C4-2B (cell line): ENCODE measurements around the gene PARD3B.

Source experiments
- H3K27ac ChIP-seq: fragments of 450-650 bp; 2 replicates; pipeline ENCODE4 v1.5.1; 2017
- ZFX ChIP-seq: fragments of 450-650 bp; IDR thresholded peaks from 2 replicates; pipeline ENCODE4 v1.6.1; 2017
- TF ChIP-seq, protein P1 (sequence below): fragments of 450-650 bp; conservative IDR thresholded peaks from 2 replicates; pipeline ENCODE4 v1.5.1; 2017; ENCODE audit warnings: mild to moderate bottlenecking

Gene PARD3B

DNA sequence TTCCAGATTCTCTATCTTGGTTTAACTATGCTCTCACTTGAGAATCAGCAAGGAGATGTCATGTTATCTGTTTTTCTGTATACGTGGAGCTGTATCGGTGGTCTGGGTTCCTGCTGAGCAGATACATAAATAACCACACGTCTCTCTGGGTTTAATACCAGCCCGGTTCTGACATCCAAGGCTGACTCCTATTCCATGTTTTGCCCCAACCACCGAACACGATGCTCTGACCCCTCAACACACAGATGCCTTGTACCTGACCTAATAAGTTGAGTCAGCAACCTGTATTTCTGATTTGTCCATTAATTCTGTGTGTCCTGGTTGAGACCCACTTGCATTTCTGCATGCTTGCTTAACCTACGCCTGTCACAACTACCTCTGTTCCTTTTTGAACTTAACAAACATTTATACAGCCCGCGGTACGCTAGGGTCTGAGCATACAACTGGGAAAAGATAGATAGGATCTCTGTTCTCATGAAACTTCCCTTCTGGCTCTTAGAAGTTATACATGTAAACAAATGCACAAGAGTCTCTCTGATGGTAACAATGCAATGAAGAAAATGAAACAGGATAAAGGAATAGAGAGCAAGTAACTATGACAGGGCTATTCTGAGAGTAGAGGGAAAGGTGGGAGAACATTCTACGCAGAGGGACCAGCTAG lies 480.4 kb downstream of the PARD3B start:
- H3K27ac ChIP-seq, result no peak overlapping the region
- TF ChIP-seq ZFX, result no peak
- TF ChIP-seq, protein P1, sequence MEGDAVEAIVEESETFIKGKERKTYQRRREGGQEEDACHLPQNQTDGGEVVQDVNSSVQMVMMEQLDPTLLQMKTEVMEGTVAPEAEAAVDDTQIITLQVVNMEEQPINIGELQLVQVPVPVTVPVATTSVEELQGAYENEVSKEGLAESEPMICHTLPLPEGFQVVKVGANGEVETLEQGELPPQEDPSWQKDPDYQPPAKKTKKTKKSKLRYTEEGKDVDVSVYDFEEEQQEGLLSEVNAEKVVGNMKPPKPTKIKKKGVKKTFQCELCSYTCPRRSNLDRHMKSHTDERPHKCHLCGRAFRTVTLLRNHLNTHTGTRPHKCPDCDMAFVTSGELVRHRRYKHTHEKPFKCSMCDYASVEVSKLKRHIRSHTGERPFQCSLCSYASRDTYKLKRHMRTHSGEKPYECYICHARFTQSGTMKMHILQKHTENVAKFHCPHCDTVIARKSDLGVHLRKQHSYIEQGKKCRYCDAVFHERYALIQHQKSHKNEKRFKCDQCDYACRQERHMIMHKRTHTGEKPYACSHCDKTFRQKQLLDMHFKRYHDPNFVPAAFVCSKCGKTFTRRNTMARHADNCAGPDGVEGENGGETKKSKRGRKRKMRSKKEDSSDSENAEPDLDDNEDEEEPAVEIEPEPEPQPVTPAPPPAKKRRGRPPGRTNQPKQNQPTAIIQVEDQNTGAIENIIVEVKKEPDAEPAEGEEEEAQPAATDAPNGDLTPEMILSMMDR, result no peak

DNA sequence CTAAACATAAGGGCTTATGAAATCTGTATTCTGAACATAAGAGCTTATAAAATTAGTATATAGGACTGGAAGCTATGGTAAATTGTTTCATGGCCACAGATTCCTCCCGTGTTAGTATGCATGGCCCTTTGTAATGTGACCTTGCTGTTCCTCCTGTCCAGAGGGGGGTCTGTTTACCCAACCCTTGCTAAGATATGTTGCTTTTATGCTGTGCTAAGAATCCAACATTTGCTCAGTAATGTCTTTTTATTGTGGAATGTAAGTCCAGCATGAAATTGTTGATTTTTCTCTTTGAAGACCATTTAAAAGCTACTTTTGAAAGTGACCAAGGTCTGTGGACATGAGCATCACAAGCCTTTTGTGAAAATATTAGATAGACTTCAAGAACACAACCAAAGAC lies 485.4 kb downstream of the PARD3B start:
- no peak overlapping the region for H3K27ac ChIP-seq
- TF ChIP-seq, protein P1, result no peak
- no peak for TF ChIP-seq ZFX

- H3K27ac ChIP-seq, result no peak overlapping the region
- no peak for TF ChIP-seq ZFX
- TF ChIP-seq, protein P1, result no peak
Measured at GRCh38 chr2:205032093-205032551, 486.8 kb downstream of the PARD3B start.

DNA sequence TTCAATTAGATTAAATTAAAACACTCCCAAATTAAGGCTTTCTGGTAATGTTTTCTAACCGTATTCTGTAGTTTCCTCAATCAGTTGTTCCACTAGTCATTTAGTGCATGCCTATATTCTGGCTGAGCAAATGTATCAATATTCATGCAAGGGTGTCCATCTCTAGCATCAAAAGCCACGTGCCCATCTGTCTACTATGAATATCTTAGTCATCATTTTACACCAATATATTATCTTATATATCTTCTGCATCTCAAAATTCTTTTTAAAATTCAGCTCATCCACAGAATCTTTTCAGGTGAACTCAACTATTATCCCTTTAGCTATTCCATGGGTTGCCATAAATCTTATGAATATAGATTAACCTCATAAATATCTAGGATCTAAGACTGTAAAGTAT lies 488.2 kb downstream of the PARD3B start:
- no peak for TF ChIP-seq ZFX
- TF ChIP-seq, protein P1, result no peak
- H3K27ac ChIP-seq, result no peak overlapping the region

DNA sequence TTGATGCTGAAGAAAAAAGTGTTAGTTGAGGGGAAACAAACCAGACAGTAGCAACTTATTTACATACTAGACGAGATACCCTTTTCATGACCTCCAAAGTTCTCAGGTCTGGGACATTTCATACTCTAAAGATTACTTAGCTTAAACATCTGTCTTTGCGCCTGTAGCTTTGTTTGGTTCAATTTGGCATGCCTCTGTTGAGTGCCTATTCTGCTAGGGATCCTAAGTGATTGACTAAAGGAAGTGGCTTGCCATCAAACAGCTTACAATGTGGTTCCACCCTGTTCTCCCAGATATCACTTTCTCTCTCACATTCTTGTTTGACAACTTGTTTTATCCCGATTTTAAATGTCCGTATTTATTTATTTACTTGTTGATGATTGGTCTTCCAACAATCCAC lies 488.8 kb downstream of the PARD3B start:
- TF ChIP-seq ZFX, result no peak
- TF ChIP-seq, protein P1, result no peak
- H3K27ac ChIP-seq, result no peak overlapping the region

- H3K27ac ChIP-seq, result no peak overlapping the region
- TF ChIP-seq ZFX, result no peak
- TF ChIP-seq, protein P1, result no peak
Measured at GRCh38 chr2:205040323-205040722, 495.0 kb downstream of the PARD3B start.

DNA sequence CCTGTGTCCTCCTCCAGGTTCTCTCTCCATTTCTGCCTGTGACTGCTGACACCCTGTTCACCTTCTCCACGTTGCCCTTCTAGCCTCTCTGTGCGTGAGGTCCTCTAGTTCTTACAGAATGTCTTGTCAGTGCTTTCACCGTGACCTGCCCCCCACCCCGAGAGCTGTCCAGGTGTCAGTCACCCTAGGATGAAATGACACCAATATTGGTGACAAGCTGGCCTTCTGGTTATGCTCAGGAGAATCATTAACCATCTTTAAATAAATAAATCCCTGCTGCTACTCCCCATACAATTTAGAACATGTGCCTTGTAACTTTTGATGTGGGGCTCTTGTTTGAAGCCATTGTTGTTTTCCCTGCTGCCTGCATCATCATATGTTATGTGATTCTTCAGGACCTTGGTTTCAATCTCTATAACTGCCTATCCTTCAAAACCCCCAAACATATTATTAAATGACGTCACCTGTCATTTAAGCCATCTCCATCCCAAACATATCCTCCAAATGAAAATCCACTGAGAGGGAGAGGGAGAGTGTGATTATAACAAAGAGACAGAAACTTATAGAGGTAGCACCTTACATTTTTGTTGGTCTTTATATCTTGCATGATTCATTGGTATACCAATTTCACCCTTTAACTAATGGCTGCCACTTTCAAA lies 496.3 kb downstream of the PARD3B start:
- H3K27ac ChIP-seq, result no peak overlapping the region
- TF ChIP-seq, protein P1, result no peak
- TF ChIP-seq ZFX, result no peak
